PC-3 (cell line): ENCODE data around the gene SURF4.

Experiments
- CTCF ChIP-seq: fragments of 300-600 bp; sonication (generic); conservative IDR thresholded peaks from 2 replicates; pipeline ENCODE4 v1.5.1; 2017; ENCODE audit warnings: antibody characterized with exemption, low read depth, mild to moderate bottlenecking, low read length
- EZH2phosphoT487 ChIP-seq: fragments of 300-600 bp; sonication (generic); IDR thresholded peaks from 2 replicates; pipeline ENCODE4 v1.6.1; 2018; ENCODE audit warnings: mild to moderate bottlenecking, antibody characterized with exemption, low read length, borderline replicate concordance

- TF ChIP-seq CTCF (no peak), EZH2phosphoT487 (no peak)
These were observed 31.8 kb downstream of the SURF4 start for GRCh38 chr9:133344071-133344470.
